ENCODE results near the gene ARHGEF40.

DNA sequence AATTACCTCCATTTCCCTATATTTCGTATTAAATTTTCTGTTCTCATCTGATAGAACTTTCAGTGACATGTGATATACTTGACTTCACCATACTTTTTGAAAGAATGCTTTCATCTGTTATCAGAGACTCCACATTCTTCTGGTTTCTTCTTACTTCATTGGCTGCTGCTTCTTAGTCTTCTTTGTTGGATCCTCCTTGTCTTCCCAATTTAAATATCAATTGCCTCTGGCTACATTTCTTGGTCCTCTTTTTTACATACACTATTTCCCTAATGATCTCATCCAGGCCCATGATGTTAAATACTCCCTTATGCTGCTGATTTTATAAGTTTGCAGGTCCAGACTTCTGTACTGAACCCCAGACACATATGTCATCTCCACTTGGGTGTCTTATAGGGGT, 63.8 kb downstream of the ARHGEF40 start:
- no peak for TF ChIP-seq EZH2 (IDR thresholded peaks at IDR 0.05; ENCODE audit: insufficient read depth, poor library complexity, severe bottlenecking)
- TF ChIP-seq EZH2phosphoT487 (IDR thresholded peaks at IDR 0.05; ENCODE audit: insufficient read depth, low read depth): no peak

All from GM23248 (cell line).